Epidermal melanocyte (primary cell): ENCODE data around the gene MEGF8.

ENCODE experiments used
- DNase-seq: peaks from one replicate; pipeline ENCODE4 v3.0.0; 2011; ENCODE audit warnings: low spot score; ENCODE audit not compliant: insufficient read length

Gene MEGF8, protein sequence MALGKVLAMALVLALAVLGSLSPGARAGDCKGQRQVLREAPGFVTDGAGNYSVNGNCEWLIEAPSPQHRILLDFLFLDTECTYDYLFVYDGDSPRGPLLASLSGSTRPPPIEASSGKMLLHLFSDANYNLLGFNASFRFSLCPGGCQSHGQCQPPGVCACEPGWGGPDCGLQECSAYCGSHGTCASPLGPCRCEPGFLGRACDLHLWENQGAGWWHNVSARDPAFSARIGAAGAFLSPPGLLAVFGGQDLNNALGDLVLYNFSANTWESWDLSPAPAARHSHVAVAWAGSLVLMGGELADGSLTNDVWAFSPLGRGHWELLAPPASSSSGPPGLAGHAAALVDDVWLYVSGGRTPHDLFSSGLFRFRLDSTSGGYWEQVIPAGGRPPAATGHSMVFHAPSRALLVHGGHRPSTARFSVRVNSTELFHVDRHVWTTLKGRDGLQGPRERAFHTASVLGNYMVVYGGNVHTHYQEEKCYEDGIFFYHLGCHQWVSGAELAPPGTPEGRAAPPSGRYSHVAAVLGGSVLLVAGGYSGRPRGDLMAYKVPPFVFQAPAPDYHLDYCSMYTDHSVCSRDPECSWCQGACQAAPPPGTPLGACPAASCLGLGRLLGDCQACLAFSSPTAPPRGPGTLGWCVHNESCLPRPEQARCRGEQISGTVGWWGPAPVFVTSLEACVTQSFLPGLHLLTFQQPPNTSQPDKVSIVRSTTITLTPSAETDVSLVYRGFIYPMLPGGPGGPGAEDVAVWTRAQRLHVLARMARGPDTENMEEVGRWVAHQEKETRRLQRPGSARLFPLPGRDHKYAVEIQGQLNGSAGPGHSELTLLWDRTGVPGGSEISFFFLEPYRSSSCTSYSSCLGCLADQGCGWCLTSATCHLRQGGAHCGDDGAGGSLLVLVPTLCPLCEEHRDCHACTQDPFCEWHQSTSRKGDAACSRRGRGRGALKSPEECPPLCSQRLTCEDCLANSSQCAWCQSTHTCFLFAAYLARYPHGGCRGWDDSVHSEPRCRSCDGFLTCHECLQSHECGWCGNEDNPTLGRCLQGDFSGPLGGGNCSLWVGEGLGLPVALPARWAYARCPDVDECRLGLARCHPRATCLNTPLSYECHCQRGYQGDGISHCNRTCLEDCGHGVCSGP (N-terminal part only)

DNA sequence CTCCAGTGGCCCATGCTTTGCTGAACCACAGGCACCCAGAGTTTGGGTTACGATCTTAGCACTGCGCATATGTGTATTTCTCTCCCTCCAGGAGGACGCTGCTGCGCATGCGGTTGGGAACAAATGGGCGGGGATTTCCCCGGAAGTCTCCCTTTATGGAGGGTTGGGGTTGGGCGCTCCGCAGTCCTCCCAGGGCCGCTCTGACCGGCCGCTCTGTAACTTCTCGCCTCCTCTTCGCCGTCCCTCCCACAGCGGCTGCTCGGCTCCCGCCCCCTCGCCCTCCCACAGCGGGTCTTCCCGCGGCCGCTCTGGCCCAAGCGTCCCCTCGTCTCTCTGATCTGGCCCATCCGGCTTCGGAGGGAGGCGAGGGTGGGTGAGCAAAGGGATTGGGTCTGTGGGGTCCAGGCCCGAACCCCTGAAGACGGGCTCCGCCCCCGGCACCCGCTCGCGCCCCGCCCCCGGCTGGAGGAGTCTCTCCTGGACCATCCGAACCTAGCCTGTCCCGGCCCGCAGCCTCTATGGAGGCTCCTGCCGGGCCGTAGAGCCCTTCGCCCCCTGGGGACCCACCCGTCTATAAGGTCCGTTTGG, at the start of gene MEGF8:
Gene MEGF8 (plus strand): TSS at position 328 of the 588 bp plus-strand sequence. CDS start 609 bp downstream, outside the sequence.
- peak; percentile 97 for DNase-seq

DNA sequence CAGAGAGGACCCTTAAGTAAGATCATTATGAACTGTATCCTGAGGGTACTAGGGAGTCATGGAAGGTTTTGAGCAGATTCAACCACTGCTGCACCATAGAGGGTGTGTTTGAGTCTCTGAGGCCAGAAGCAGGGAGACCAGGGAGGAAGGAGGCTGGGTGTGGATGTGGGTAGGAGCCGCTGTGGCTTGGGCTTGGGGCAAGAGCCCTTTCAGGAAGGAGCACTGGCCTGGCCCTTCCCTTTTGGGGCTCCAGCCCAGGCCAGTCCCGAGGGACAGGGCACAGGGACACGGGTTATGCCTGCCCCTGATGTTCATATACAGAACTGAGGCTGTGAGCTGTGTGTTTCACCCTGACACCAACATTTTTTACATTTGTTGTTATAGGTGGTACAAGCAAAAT, 49.2 kb upstream of the MEGF8 start:
- no peak for DNase-seq

- DNase-seq = no peak
These were observed 48.6 kb upstream of the MEGF8 start for GRCh38 chr19:42276821-42277220.

DNA sequence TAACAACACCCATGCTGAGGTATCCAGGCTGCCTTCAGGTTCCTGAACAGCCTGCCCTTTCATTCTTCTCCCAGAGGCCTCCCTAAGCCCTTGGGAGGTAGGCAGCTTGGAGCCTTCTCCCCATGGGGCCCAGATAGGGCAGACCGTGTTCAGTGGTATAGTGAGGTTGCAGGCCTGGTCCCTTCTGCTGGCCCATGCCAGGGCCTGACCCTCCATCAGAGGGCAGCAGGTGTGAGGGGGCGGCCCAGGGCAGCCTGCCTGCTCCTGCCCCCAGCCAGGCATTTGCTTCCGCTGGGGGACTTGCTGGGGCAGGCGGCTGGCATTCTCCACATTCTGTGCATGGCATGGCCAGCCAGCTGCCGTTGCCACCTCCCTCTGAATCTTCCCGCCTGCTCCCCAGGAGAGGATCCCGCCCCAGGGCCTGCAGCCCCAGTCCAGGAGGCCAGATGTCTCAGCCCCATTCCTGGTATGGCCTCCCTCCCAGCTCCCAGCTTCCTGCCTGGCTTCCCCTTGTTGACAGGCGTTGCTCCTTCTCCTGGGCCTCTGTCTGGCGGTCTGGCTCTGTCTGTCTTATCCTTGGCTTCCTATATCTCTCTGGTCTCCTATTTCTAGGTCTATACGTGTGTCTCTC, 47.5 kb upstream of the MEGF8 start:
- DNase-seq = peak; percentile 88

DNA sequence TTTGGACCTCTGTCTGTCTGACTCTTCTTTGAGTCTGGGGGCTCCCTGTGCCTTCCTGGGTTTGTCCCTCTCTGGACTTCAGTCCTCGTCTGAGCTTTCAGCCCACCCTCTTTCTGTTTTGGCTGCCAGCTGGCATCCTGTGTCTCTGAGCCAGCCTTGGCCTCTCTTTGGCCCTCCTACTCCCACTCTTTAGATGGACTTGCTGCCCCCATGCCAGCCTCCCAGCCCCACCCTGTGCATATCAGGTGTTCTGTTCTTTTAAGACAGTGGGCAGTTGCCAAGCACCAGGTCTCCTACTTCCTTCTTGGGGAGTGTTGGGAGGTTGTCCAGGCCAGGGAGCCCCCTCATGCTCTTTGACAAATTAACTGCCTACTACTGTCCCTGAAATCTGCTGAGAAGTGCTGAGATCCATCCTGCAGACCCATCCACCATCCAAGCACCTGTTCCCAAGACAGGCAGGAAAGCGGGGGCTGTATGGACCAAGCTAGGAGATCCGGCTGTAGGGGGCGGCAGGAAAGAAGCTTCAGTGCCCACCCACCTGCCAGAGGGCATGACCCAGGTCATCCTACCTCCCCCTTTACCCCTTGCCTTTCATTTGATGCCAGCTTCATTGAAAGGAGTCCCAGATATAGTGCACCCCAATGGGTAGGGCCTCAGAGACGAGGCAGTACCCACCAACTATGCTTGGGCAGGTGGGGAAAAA, 46.8 kb upstream of the MEGF8 start:
- DNase-seq = no peak

- no peak for DNase-seq
These were observed 46.1 kb upstream of the MEGF8 start for GRCh38 chr19:42279155-42279901.

GRCh38 chr19:42279902-42280814, 45.3 kb upstream of the MEGF8 start:
- peak; percentile 98 for DNase-seq

- DNase-seq = no peak
These were observed 44.7 kb upstream of the MEGF8 start for GRCh38 chr19:42280815-42281145.

DNA sequence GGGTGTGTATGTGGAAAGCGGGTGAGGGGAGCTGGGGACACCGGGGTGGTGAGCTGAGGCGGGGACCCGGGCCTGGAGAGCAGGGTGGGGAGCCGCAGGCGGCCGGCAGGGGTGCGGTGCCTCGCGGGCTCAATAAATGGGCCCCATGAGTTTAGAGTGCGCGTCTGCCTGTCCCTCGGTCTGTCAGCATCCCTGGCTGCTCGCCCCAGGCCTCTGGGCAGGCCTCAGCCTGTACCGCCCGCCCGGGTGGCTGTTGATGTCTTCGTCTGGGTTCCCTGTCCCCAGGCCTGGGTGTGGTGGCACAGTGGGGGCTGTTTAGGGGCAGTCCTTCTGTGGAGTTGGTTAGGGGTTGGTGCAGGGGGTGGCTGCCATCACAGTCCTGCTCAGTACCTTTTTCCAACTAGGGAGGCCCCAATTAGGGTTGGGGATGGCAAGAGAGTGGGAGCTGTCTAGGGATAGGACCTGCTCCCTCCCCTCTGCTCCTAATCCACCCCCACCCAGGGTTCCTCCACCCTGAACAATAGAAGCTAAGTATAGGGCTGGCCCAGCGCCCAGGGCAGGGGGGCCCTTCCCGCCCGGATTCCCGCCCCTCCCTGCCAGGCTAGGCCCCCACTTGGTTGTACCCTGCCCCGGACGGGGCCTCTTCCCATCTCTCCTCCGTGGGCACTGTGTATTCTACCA, 44.1 kb upstream of the MEGF8 start:
- DNase-seq = no peak

DNA sequence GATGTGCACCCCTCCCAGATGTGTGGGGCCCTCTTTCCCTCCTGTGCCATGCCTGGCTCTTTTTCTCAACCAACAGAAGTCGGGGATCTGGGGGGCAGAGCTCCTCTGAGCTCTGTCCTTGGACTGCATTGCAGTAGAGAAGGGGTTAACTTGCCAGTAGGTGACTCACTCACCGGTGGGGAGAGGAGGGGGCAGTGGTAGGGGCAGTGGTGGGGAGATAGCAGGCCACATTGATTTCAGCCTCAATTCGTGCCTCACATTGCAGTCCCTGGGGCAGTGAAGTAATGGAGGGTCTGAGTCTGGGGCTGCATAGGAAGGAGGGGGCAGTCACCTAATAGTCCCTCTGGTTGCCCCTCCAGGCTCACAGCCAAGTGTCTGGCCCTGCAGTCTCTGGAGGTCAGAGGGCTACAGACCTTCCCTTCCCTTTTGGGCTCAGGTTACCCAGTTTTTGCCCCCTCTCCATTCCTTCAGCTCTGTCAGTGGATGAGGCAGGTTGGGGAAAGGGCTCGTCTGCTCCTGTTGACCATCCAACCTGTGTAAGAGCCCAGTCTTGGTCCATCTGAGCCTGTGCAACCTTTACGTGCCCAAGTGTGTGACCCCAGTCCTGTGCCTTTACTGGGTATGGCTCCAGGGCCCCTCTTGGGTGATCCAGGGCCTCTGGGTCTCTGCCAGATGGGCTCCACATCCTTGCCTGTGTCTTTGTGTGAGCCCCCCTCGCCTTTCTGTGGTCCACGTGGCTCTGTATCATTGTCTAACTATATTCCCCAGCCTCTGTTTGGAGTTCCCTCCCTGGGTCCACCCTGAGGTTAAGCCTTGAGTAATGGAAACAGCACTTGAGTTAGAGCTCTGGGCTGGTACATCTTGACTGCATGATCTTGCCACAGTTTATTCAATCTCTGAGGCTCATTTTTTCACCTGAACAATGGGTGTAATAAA, 43.3 kb upstream of the MEGF8 start:
- DNase-seq = no peak

GRCh38 chr19:42282819-42283187, 42.6 kb upstream of the MEGF8 start:
- no peak for DNase-seq

- DNase-seq = peak; percentile 92
These were observed 42.0 kb upstream of the MEGF8 start for GRCh38 chr19:42283188-42284065.

DNA sequence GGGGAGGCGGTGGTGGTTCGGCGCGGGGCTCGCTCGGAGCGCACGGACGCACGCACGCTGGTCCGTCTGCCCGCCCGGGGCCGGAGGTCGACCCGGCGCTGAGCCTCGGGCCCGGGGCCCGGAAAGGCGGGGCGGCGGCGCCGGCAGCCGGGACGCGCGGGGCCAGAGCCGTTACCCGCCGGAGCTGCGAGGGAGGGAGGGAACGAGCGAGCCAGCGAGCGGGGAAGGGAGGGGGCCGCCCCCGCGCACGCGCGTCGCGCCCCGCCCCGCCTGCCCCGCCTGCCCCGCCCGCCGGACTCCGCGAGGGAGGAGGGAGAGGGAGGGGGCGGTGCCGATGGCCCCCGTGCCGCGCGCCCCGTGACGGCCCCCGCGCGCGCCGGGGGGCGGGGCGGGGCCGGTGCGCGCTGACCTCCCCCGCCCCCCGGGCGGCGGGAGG, 41.4 kb upstream of the MEGF8 start:
- DNase-seq = peak; percentile 91

GRCh38 chr19:42284591-42285341, 40.7 kb upstream of the MEGF8 start:
- no peak for DNase-seq

GRCh38 chr19:42285541-42285941, 39.9 kb upstream of the MEGF8 start:
- DNase-seq = no peak
